HL-60 (cell line): ENCODE data around the gene JPH3.

Source experiments
- SPI1 ChIP-seq: IDR thresholded peaks from 2 replicates; pipeline ENCODE4 v1.6.1; 2012; ENCODE audit warnings: low read depth, mild to moderate bottlenecking, borderline replicate concordance
- TF ChIP-seq, protein P1 (sequence below): IDR thresholded peaks from one replicate; pipeline ENCODE4 v1.5.1; 2011; ENCODE audit warnings: low read length, control low read depth, inconsistent platforms; ENCODE audit not compliant: insufficient read depth

DNA sequence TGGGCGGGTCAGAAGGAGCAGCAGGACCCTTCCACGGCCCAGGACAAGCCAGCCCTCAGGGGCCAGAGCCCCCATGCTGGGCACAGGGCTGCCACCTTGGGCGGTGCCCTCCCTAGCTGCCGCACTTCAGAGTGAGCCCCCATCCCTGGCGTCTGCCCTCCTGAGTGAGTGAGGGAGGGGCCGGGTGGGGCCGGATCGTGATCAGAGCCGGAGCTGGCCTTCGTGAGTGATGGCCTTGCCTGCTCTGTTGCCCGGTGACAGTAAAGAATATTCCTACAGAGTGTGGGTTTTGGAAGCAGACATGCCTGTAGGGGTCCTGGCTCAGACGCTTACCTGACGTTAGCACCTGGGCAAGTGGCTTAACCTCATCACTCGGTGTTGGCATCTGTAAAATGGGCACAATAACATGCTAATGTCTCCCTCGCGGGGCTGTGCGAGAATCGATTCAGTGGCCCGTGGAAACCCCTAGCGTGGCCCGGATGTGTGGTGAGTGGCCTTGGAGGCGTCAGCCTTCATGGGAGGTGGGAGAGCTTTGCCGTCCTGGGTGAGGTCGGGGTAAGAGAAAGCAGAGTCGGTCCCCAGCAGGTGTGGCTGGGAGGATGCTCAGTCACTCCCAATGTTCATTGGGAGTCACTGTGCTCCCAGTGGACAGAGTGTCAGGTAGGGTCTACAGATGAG is 26.1 kb downstream of the JPH3 start:
- TF ChIP-seq, protein P1, sequence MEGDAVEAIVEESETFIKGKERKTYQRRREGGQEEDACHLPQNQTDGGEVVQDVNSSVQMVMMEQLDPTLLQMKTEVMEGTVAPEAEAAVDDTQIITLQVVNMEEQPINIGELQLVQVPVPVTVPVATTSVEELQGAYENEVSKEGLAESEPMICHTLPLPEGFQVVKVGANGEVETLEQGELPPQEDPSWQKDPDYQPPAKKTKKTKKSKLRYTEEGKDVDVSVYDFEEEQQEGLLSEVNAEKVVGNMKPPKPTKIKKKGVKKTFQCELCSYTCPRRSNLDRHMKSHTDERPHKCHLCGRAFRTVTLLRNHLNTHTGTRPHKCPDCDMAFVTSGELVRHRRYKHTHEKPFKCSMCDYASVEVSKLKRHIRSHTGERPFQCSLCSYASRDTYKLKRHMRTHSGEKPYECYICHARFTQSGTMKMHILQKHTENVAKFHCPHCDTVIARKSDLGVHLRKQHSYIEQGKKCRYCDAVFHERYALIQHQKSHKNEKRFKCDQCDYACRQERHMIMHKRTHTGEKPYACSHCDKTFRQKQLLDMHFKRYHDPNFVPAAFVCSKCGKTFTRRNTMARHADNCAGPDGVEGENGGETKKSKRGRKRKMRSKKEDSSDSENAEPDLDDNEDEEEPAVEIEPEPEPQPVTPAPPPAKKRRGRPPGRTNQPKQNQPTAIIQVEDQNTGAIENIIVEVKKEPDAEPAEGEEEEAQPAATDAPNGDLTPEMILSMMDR, result no peak
- TF ChIP-seq SPI1, result no peak
